Measurements from ENCODE around the gene NCKIPSD. TPM values are rescaled to one million over a fixed set of nuclear protein-coding genes. Genes with fewer than 3 reads are reported as not detected.

Gene NCKIPSD
- total RNA-seq, 1 experiment from 2014 or later = 36.9 TPM

- CTCF ChIA-PET = interaction anchor here (1.4 to 1.6 kb wide), 2 partner anchors 21 to 264 kb away, joined by 4 to 8 read pairs; partner anchors contain the start of gene NCKIPSD
- Histone ChIP-seq H3K9ac (ENCODE audit: low read length) (no peak overlapping the region), H3K36me3 (ENCODE audit: control insufficient read depth in 1 of 2, insufficient read depth in 2 of 2, low read length in 2 of 2) (no peaks in the 10 kb centered on the region), H3K9me2 (ENCODE audit: insufficient read depth) (no peaks in the 10 kb centered on the region), H4K20me1 (ENCODE audit: insufficient read depth) (no peaks in the 10 kb centered on the region), H3K4me2 (ENCODE audit: low read length) (no peak overlapping the region), H3K4me1 (ENCODE audit: control insufficient read depth in 1 of 2, insufficient read depth in 2 of 2, low read length in 2 of 2) (peaks cover 8 to 20% of the 10 kb centered on the region in 2 experiments), H3K27ac (ENCODE audit: low read depth, low read length) (peak overlapping the region; percentile 77; the same call in 1 of the 2 replicates), H2AFZ (ENCODE audit: low read depth, low read length, poor library complexity, severe bottlenecking) (no peak overlapping the region), H3K9me3 (ENCODE audit: control insufficient read depth in 1 of 2, insufficient read depth in 1 of 2, low read depth in 1 of 2, low read length in 2 of 2) (no peaks in the 10 kb centered on the region; a peak in 1 of 4 replicates), H3K79me2 (ENCODE audit: insufficient read depth, low read length) (no peaks in the 10 kb centered on the region), H3K27me3 (ENCODE audit: insufficient read depth, low read length) (no peaks in the 10 kb centered on the region), H3K4me3 (replicated peaks in 1 of 2; ENCODE audit: low read depth in 1 of 2, low read length in 2 of 2) (no peak overlapping the region)
- POLR2A ChIA-PET = interaction anchor here (1.5 kb wide), 1 partner anchor 18 kb away, joined by 3 read pairs; no protein-coding TSS in a partner anchor
- TF ChIP-seq ZBTB33 (IDR thresholded peaks at IDR 0.05; ENCODE audit: extremely low read depth, insufficient replicate concordance, low read length) (no peak), CBX3 (IDR thresholded peaks at IDR 0.05; ENCODE audit: low read depth) (no peak), MAX (IDR thresholded peaks at IDR 0.05) (no peak), POLR2AphosphoS5 (IDR thresholded peaks at IDR 0.05; ENCODE audit: low read depth, low read length) (no peak), TCF7L2 (IDR thresholded peaks at IDR 0.05; ENCODE audit: borderline replicate concordance, extremely low read depth, insufficient read depth, insufficient read length) (no peak), SRF (IDR thresholded peaks at IDR 0.05; ENCODE audit: low read depth) (no peak), FOSL1 (IDR thresholded peaks at IDR 0.05; ENCODE audit: low read depth) (no peak), POLR2A (IDR thresholded peaks at IDR 0.05; ENCODE audit: borderline replicate concordance, extremely low read depth, insufficient read depth, insufficient read length) (no peak), ZNF274 (IDR thresholded peaks at IDR 0.05; ENCODE audit: low read depth, low read length) (no peak)
- BruUV-seq (replicated peaks) = no TSS peak
- no peak for DNase-seq (ENCODE audit: low read depth, low spot score)
- RAD21 ChIA-PET (ENCODE audit: low non-redundant PET in 1 of 2, low total read pairs in 2 of 2, uncharacterized antibody in 2 of 2, unreplicated experiment in 2 of 2) = no interaction called here
- intact Hi-C loops (cut with micrococcal nuclease) = loop anchor here (10.0 kb wide), 1 partner anchor 110 kb away; the partner anchor contains the start of gene PFKFB4
- ATAC-seq = no peak
Observed at GRCh38 chr3:48664929-48665328, 20.8 kb downstream of the NCKIPSD start.
